Right cardiac atrium (tissue), 5 donors: ENCODE measurements around the gene REST. TPM values are rescaled to one million over a fixed set of nuclear protein-coding genes. Genes with fewer than 3 reads are reported as not detected.
"Not testable (repeated sequence)": the region's sequence is repeated elsewhere in the genome, so short reads cannot be mapped to it uniquely, and the experiment has no call there.

Source experiments
- ATAC-seq, 2 donors: fragments of 200-7000 bp; cut with Tn5 transposase; one replicate each; pipeline versions ENCODE4 v1.8.0 to v1.9.1; 2020; ENCODE audit warnings: moderate library complexity in 2 of 2, mild to moderate bottlenecking in 1 of 2
- DNase-seq, 3 donors: peaks; one replicate each; pipeline ENCODE4 v3.0.0-alpha.2; 2020
- H3K27ac ChIP-seq: one replicate; pipeline ENCODE4 v1.5.1; 2013; ENCODE audit warnings: mild to moderate bottlenecking, low read length, control low read depth, moderate library complexity
- H3K27me3 ChIP-seq: one replicate; pipeline ENCODE4 v1.6.1; 2013; ENCODE audit not compliant: control insufficient read depth, insufficient read depth
- H3K4me1 ChIP-seq: one replicate; pipeline ENCODE4 v1.6.1; 2013; ENCODE audit warnings: low read length; ENCODE audit not compliant: control insufficient read depth, insufficient read depth
- H3K4me3 ChIP-seq: one replicate; pipeline ENCODE4 v1.5.1; 2013; ENCODE audit warnings: low read length, control low read depth
- H3K9me3 ChIP-seq: one replicate; pipeline ENCODE4 v1.6.1; 2013; ENCODE audit warnings: low read length; ENCODE audit not compliant: control insufficient read depth
- WGBS: extraction: QIAGEN DNeasy Blood & Tissue Kit; methylation state at CpG from one replicate; pipeline ENCODE4 v1.1.7; 2013; 5-methylcytosine and 5-hydroxymethylcytosine counted together
- intact Hi-C, 4 donors: fragments of 100-400 bp; cut with DNase I; formaldehyde crosslinking; loops; one replicate each; pipeline versions ENCODE4 v1.11.0 to v1.14.0; 2022 to 2023
- polyA plus RNA-seq: library from polyadenylated mRNA; stranded (reverse); fragments of 200-250 nt; gene quantifications from one replicate; pipeline ENCODE4 v1.2.3, GENCODE V29; 2013
- total RNA-seq, 4 donors: library from RNA; stranded (reverse); fragmentation: NEBNext Ultra II Directional; extraction: Animal tissue kit (Norgen Biotek cat#: 25700); gene quantifications; one replicate each; pipeline ENCODE4 v1.2.1, GENCODE V29; 2021
- donor health status: healthy with polysubstance abuse.
- donor health status: DM: no; HTN: yes; CAD: no.
- donor health status: DM: no; HTN: no; CAD: no.
- donor health status: DM: no; HTN: yes; CAD: no; lungs with severe emphysema.
- donor health status: DM: yes; HTN: yes; CAD: no.

The REST gene
- total and polyA plus RNA-seq, 5 donors, result 5.6 to 35.4 (median 34.5) TPM

GRCh38 chr4:56876264-56876663, 31.4 kb upstream of the REST start:
- Histone ChIP-seq H3K4me1 (no peaks in the 10 kb centered on the region), H3K27ac (no peak overlapping the region), H3K4me3 (no peak overlapping the region), H3K9me3 (no peaks in the 10 kb centered on the region), H3K27me3 (no peaks in the 10 kb centered on the region)
- intact Hi-C loops, result no loop called here
- WGBS, result 89% methylated on average over 4 of the region's 4 CpGs
- DNase-seq (no peak), ATAC-seq (no peak)

DNA sequence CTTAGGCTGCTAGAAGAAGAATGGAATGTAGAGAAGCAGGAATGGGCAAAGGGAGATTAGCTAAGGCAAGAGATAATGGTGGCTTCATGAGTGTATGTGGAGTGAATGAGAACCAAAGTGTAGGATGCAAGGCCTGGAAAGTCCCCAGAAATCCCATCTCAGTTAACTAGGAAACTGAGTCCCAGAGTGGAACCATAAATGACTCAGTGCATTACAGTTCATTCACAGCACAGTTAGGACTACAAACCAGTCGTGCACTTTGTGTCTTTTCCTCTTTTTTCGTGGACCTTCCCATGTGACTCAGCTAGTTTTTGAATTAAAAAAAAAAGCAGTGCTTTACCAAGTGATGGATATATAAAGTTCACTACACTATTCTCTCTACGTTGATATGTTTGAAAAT, 27.7 kb upstream of the REST start:
- H3K9me3 ChIP-seq, result no peaks in the 10 kb centered on the region
- no peaks in the 10 kb centered on the region for H3K4me1 ChIP-seq
- intact Hi-C loops, result no loop called here
- 60% methylated on average over 3 of the region's 3 CpGs for WGBS
- H3K4me3 ChIP-seq, result no peak overlapping the region
- no peak for ATAC-seq
- DNase-seq, result no peak
- no peak overlapping the region for H3K27ac ChIP-seq
- H3K27me3 ChIP-seq, result no peaks in the 10 kb centered on the region

DNA sequence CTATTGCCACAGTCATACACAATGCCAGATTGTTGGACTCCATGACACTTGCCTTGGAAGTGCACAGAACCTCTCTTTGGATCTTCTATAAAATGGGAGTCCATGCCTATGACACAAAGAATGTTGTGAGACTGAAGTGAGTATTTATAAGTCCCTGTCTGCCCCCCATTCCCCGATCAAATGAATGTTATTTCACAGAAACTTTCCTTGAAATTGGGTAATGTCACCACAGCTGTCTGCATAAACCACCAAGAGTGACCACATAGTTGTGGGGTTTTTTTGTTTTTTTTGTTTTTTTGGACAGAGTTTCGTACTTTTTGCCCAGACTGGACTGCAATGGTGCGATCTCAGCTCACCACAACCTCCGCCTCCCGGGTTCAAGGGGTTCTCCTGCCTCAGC, 27.1 kb upstream of the REST start:
- Histone ChIP-seq H3K4me1 (no peaks in the 10 kb centered on the region), H3K27ac (no peak overlapping the region), H3K4me3 (no peak overlapping the region), H3K9me3 (no peaks in the 10 kb centered on the region), H3K27me3 (no peaks in the 10 kb centered on the region)
- WGBS, result 82% methylated on average over 5 of the region's 5 CpGs
- intact Hi-C loops, result no loop called here
- DNase-seq (no peak), ATAC-seq (no peak)

DNA sequence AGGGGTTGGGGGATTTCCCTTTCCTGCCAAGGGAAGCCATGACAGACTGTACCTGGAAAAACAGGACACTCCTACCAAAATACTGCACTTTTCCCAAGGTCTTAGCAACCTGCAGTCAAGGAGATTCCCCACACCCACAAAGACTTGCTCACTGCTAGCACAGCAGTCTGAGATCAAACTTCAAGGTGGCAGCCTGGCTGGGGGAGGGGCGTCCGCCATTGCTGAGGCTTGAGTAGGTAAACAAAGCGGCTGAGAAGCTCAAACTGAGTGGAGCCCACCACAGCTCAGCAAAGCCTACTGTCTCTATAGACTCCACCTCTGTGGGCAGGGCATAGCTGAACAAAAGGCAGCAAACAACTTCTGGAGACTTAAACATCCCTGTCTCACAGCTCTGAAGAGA, 23.2 kb upstream of the REST start:
- ATAC-seq, H3K4me1 ChIP-seq, H3K4me3 ChIP-seq, DNase-seq, H3K27ac ChIP-seq, intact Hi-C loops, H3K9me3 ChIP-seq, H3K27me3 ChIP-seq: not testable (repeated sequence)
- WGBS, result 74% methylated on average over 3 of the region's 3 CpGs

GRCh38 chr4:56892691-56893090, 15.0 kb upstream of the REST start:
- 96% methylated on average over 1 of the region's 1 CpG for WGBS

DNA sequence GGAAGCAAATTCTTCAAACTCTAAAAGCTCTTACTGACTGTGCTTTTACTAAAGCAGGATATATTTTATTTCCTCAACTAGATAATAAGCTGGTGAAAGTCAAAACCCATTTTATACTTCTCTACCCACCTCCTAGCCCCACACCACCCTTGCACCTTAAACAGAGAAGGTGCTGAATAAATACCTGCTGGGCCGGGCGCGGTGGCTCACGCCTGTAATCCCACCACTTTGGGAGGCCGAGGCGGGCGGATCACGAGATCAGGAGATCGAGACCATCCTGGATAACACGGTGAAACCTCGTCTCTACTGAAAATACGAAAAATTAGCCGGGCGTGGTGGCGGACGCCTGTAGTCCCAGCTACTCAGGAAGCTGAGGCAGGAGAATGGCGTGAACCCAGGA, 9.9 kb upstream of the REST start:
- H3K27ac ChIP-seq, ATAC-seq, DNase-seq, H3K27me3 ChIP-seq, H3K4me1 ChIP-seq, H3K4me3 ChIP-seq, intact Hi-C loops, H3K9me3 ChIP-seq: not testable (repeated sequence)
- whole genome bisulfite sequencing, result 95% methylated on average over 17 of the region's 17 CpGs

More at GRCh38 chr4:56892691-56893090, 15.0 kb upstream of the REST start:
- no peak overlapping the region for H3K4me3 ChIP-seq
- ATAC-seq (no peak), DNase-seq (no peak)
- H3K9me3 ChIP-seq, result no peaks in the 10 kb centered on the region
- H3K27ac ChIP-seq, result no peak overlapping the region
- intact Hi-C loops, result no loop called here
- no peaks in the 10 kb centered on the region for H3K27me3 ChIP-seq
- no peaks in the 10 kb centered on the region for H3K4me1 ChIP-seq

- intact Hi-C loops, H3K27ac ChIP-seq, H3K27me3 ChIP-seq, DNase-seq, H3K4me3 ChIP-seq, ATAC-seq, H3K4me1 ChIP-seq, H3K9me3 ChIP-seq: not testable (repeated sequence)
- 91% methylated on average over 5 of the region's 5 CpGs for WGBS
Measured at GRCh38 chr4:56900186-56900585, 7.5 kb upstream of the REST start.

- H3K27ac ChIP-seq, result no peak overlapping the region
- H3K9me3 ChIP-seq, result no peaks in the 10 kb centered on the region
- DNase-seq (no peak), ATAC-seq (no peak)
- WGBS, result 76% methylated on average over 3 of the region's 3 CpGs
- peaks cover 3% of the 10 kb centered on the region for H3K4me1 ChIP-seq
- H3K4me3 ChIP-seq, result no peak overlapping the region
- intact Hi-C loops, result no loop called here
- no peaks in the 10 kb centered on the region for H3K27me3 ChIP-seq
Measured at GRCh38 chr4:56902703-56903102, 5.0 kb upstream of the REST start.

DNA sequence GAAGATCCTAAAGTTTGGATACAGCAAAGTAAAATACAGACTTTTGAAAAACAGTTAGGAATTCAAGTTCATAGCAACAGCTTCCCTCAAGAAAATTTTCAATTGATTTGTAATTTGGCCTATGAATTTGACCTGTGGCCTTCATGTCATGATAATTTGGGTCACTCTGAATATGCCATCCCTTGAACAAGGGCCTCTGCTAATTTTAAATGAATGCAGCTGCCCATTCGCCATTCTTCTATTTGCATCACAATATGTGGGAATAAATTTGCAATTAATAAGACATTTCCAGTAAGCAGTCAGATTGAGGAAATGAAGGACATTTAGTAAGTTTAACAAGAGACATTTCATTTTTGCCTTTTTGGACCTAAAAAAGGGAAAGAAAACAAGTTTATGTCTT, 1.9 kb upstream of the REST start:
- Histone ChIP-seq H3K4me3 (no peak overlapping the region), H3K4me1 (peaks cover 6% of the 10 kb centered on the region), H3K27ac (no peak overlapping the region), H3K27me3 (no peaks in the 10 kb centered on the region), H3K9me3 (no peaks in the 10 kb centered on the region)
- 86% methylated on average over 1 of the region's 1 CpG for WGBS
- DNase-seq, result no peak
- ATAC-seq, result no peak
- intact Hi-C loops, result no loop called here

DNA sequence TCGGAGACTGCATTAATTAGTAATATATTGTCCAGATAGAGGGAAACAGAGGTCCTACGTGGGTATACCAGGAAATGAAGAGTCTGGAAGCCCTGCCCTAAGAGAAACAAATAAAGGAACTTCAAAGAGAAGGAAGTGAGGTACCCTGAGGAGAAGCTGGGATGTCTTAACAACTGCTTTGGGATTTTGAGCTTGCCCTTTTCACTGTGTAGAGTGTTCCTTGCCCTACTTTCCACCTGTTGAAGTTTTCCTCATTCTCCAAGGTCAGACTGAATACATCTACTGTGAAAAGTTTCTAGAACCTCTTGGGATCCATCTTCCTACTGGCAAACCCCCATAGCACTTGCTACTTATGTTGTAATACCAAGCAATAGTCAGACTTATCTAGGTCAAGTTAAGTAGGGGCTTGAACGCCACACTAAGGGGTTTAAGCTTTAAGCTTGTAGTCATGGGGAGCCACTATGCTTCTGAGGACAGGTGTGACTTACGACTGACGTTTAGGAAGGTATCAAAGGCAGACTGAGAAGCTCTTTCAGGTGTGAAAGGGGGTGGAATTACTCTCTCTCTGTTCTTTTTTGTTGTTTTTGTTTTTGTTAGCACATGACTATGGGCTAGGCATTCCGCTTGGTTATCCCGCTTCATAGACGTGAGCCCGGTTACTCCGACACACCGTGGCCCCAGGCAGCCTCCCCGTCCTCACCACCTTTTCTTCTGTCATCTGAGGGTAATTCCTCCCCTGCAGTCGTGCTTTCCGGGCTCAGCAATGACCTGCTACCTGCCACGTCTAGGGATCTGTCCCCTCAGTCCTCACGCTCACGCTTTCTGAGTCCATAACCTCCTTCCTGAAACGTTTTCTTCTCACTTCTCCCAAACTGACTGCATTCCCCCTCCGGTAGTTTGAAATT, 959 bp upstream of the REST start:
- Histone ChIP-seq H3K27ac (no peak overlapping the region), H3K4me1 (peaks cover 10% of the 10 kb centered on the region), H3K4me3 (peak overlapping the region; percentile 99), H3K9me3 (no peaks in the 10 kb centered on the region), H3K27me3 (no peaks in the 10 kb centered on the region)
- ATAC-seq (no peak), DNase-seq (no peak)
- intact Hi-C loops, result no loop called here
- 24% methylated on average over 19 of the region's 19 CpGs for WGBS

DNA sequence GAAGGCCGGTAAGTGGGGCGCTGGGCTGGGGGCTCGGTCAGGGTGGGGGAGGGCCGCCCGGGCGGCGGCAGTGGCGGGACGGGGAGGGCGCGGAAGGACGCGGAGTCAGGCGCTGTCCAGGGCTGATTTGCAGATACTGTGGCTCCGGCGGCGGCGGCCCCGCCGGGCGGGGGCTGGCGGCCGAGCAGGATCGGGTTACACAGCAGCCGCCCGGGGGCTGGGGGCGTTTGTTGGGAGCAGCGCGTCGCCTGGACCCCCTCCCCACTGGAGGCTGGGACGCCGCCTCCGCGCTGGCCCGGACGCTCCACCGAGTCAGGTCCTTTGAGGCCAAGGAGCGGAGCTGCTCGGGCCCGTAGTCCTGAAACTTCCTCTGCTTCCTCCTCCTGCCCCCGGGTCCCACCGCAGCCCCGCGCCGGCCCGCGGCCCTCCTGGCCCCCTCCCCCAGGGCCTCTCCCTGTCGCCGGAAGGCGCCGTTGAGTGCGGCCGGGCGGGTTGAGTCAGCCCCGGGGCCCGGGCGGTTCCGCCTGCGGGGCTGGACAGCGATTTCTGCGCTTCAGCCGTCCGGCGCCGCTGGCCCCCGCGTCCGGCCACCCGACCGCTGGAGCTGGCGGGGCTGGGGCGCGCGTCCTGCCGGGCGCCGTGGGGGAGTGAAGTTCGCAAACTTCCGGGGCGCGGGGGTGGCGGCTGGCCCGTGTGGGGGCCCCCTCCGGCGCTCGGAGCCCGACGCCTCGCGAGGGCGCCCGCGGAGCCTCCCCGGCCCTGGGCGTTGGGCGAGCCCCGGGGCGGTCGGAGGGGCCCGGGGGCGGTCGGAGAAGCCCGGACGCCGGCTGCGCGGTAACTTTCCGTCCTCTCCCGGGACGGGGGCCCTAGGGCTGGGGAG, 746 bp downstream of the REST start:
- intact Hi-C loops, result no loop called here
- Histone ChIP-seq H3K9me3 (no peaks in the 10 kb centered on the region), H3K27ac (peak overlapping the region; percentile 95), H3K27me3 (no peaks in the 10 kb centered on the region), H3K4me1 (peaks cover 10% of the 10 kb centered on the region), H3K4me3 (peak overlapping the region; percentile 99)
- WGBS, result under 1% methylated on average over 110 of the region's 110 CpGs
- DNase-seq (peak; percentile 71 to 88 (median 87)), ATAC-seq (peak; percentile 84 to 85)
